ENCODE data around the gene CA12. TPM values are rescaled to one million over a fixed set of nuclear protein-coding genes. Genes with fewer than 3 reads are reported as not detected.
A peak's percentile ranks its signal among the peaks of the same experiment; 100 is the strongest.

Gene CA12
- total RNA-seq, 4 donors from 2014 or later, result 126 to 156 (median 143) TPM

DNA sequence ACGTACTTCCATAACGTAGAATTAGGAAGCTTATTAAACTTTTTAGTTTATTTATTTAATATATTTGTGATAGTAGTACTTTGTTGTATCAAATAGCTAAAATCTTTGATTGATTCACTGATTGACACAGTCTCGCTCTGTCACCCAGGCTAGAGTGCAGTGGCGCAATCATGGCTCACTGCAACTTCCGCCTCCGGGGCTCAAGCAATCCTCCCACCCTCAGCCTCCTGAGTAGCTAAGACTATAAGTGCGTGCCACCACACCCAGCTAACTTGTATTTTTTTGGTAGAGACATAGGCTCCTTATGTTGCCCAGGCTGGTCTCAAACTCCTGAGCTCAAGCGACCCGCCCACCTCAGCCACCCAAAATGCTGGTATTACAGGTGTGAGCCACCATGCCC, 98.5 kb downstream of the CA12 start:
- H3K4me1 ChIP-seq, result peaks cover 0 to 22% (median 3%) of the 10 kb centered on the region in 3 donors
- 81 to 87% methylated on average over 9 of the region's 9 CpGs for WGBS, 2 donors
- H3K27me3 ChIP-seq, result no peaks in the 10 kb centered on the region
- intact Hi-C loops (cut with DNase I), result no loop called here
- no peak for DNase-seq
- no peaks in the 10 kb centered on the region for H3K9me3 ChIP-seq
- no peak overlapping the region for H3K4me3 ChIP-seq
- no peak for TF ChIP-seq POLR2A (IDR thresholded peaks at IDR 0.05)
- TF ChIP-seq, protein P1, sequence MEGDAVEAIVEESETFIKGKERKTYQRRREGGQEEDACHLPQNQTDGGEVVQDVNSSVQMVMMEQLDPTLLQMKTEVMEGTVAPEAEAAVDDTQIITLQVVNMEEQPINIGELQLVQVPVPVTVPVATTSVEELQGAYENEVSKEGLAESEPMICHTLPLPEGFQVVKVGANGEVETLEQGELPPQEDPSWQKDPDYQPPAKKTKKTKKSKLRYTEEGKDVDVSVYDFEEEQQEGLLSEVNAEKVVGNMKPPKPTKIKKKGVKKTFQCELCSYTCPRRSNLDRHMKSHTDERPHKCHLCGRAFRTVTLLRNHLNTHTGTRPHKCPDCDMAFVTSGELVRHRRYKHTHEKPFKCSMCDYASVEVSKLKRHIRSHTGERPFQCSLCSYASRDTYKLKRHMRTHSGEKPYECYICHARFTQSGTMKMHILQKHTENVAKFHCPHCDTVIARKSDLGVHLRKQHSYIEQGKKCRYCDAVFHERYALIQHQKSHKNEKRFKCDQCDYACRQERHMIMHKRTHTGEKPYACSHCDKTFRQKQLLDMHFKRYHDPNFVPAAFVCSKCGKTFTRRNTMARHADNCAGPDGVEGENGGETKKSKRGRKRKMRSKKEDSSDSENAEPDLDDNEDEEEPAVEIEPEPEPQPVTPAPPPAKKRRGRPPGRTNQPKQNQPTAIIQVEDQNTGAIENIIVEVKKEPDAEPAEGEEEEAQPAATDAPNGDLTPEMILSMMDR (IDR thresholded peaks at IDR 0.05), result no peak
- no peak overlapping the region for H3K27ac ChIP-seq
- H3K36me3 ChIP-seq, result peaks cover 0 to 32% (median 4%) of the 10 kb centered on the region in 3 donors

DNA sequence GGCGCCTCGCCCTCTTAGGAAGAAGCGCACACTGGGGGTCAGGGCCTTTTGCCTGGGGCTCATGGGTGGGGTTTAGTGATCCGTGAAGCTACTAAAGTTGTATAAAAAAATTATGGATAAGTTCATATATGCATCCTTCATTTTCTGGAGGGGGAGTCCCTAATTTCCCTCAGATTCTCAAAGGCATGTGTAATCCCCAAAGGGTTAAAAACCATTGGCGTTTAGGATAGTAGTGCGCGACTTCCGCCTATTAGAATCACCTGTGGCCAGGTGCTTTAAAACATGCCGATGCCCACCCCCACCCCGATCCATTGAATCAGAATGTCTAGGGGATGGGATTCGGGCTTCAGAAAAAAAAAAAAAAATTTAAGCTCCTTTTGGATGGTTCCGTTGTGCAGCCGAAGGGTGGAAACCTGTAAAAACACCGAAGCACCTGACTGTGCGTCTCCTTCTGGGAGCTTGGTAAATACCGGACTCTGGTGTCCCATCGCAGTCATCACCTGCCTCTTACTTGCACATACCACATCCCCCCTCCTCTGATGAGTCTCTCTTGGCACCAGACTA, 103.7 kb downstream of the CA12 start:
- H3K9me3 ChIP-seq, result no peaks in the 10 kb centered on the region
- H3K27me3 ChIP-seq, result no peaks in the 10 kb centered on the region
- 6 to 7% methylated on average over 16 to 17 of the region's 17 CpGs for WGBS, 2 donors
- H3K4me3 ChIP-seq, result peak overlapping the region; percentile 60 to 95 (median 83)
- H3K4me1 ChIP-seq, result peaks cover 5 to 33% (median 5%) of the 10 kb centered on the region in 3 donors
- intact Hi-C loops (cut with DNase I), result loop anchor here (10.0 kb wide), 1 partner anchor 113 kb away; no protein-coding TSS in a partner anchor
- H3K36me3 ChIP-seq, result peaks cover 0 to 8% (median 0%) of the 10 kb centered on the region in 3 donors
- no peak for TF ChIP-seq POLR2A (IDR thresholded peaks at IDR 0.05)
- TF ChIP-seq, protein P1 (IDR thresholded peaks at IDR 0.05), result no peak
- DNase-seq, result no peak
- H3K27ac ChIP-seq, result peak overlapping the region; percentile 80 to 94 (median 90)

DNA sequence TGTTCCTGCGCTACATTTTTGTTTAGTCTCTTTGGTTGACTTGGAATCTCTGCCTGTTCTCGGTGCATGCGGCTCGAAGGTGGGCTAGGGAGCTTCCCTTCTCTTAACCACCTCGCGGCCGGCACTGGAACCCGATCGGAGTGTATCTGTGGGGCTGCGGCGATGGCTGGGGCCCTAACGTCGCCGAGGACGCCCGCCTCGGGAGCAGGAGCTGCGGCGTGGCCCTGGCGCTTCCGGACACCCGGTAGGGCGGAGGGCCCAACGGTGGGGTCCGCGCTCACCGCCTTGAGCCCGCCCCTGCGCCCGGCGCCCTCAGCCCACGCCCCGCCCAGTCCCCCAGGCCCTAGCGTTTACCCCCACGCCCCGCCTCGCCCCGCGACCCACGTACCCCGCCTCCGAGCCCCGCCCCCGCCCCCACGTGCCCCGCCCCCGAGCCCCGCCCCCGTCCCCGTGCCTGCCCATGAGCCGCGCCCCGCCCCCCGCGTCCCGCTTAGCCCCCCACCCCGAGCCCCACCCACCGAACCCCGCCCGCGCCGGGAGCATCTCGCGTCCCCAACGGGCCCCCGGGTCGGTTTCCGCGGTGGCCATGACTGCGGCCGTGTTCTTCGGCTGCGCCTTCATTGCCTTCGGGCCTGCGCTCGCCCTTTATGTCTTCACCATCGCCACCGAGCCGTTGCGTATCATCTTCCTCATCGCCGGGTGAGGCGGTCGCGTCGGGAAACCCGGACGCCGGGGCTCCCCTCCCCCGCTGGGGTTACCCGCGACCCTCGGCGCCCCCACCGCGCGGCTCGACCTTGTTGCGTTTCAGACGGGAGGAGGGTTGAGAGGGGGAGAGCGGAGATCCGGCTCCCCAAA, 104.4 kb downstream of the CA12 start, which contains the start of gene APH1B:
Gene APH1B, plus strand, starts transcription at position 568 of the 855 bp plus-strand sequence. Its CDS starts 19 bp downstream, at position 587.
- intact Hi-C loops (cut with DNase I), result loop anchor here (10.0 kb wide), 1 partner anchor 112 kb away; no protein-coding TSS in a partner anchor
- TF ChIP-seq POLR2A (IDR thresholded peaks at IDR 0.05), result peak in 2 of 4 donors; percentile 51 to 53
- TF ChIP-seq, protein P1 (IDR thresholded peaks at IDR 0.05), result peak in 2 of 6 experiments; percentile 11 to 13
- peak; percentile 43 for DNase-seq
- Histone ChIP-seq H3K9me3 (no peaks in the 10 kb centered on the region), H3K4me1 (peaks cover 5 to 29% (median 5%) of the 10 kb centered on the region in 3 donors), H3K27ac (peak within 1 kb of the TSS; percentile 80 to 94 (median 90)), H3K36me3 (peaks cover 0 to 8% (median 0%) of the 10 kb centered on the region in 3 donors), H3K4me3 (peak within 1 kb of the TSS; percentile 60 to 95 (median 83)), H3K27me3 (no peaks in the 10 kb centered on the region)
- WGBS, 2 donors, result 0 to 1% methylated on average over 7 to 12 of the region's 102 CpGs

DNA sequence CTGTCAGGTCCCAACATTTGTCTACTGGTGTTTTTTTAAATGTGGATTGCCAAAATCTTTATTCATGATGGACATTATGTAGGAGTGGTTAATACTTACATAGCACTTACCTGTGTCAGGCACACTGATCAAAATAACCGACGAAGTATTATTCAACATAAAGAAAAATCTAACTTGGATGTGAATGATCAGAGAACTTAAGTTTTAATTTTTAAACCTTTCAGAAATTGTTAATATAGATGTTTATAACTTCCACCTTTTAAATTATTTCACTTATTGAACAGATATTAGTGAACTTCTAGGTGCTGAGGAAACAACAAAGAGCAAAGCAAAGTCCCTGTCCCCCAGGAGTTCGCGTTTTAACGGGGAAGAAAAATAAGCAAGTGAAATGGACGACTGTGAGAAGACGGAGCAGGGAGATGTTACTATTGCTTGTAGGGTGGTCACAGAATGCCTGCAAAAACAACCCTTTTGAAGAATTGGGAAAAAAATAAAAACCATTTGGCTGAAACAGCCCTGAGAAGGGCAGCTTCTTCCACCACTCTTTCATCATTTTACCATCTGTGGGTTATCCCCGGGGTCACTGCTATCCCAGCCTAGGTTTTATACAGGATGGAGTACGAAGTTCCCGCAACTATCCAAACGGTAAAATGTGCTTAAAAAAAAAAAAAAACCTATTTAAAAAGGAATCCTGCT, 105.2 kb downstream of the CA12 start:
- peak overlapping the region; percentile 60 to 95 (median 83) for H3K4me3 ChIP-seq
- no peaks in the 10 kb centered on the region for H3K9me3 ChIP-seq
- TF ChIP-seq POLR2A (IDR thresholded peaks at IDR 0.05), result no peak
- H3K4me1 ChIP-seq, result peaks cover 5 to 22% (median 5%) of the 10 kb centered on the region in 3 donors
- intact Hi-C loops (cut with DNase I), result loop anchor here (10.0 kb wide), 1 partner anchor 112 kb away; no protein-coding TSS in a partner anchor
- WGBS, 2 donors, result 10 to 20% methylated on average over 11 of the region's 11 CpGs
- DNase-seq, result no peak
- H3K27me3 ChIP-seq, result no peaks in the 10 kb centered on the region
- peak overlapping the region; percentile 80 to 94 (median 90) for H3K27ac ChIP-seq
- H3K36me3 ChIP-seq, result peaks cover 0 to 8% (median 0%) of the 10 kb centered on the region in 3 donors

DNA sequence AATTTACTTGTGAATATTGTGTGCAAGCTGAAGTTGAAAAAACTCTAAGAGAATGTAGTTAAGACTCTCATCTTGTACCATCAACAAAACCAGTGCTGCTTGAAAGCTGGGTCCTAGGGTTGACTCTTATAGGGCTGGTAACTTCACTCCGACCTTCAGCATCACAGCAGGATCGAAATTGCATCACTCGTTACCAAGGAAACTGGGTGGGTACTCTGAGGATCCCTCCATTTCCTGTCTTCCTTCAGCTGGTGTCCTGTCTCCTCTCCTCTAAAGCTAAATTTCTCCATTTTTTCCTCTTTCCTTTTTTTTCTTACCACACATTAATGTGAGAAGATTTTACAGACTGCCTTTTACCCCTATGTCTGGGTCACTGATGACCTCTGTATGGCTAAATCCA, 107.2 kb downstream of the CA12 start:
- no peak for DNase-seq
- WGBS, 2 donors, result 81 to 93% methylated on average over 3 of the region's 3 CpGs
- peaks cover 5 to 20% (median 5%) of the 10 kb centered on the region in 3 donors for H3K4me1 ChIP-seq
- intact Hi-C loops (cut with DNase I), result loop anchor here (10.0 kb wide), 1 partner anchor 110 kb away; no protein-coding TSS in a partner anchor
- no peak overlapping the region for H3K27ac ChIP-seq
- no peaks in the 10 kb centered on the region for H3K36me3 ChIP-seq
- no peaks in the 10 kb centered on the region for H3K27me3 ChIP-seq
- H3K4me3 ChIP-seq, result no peak overlapping the region
- no peaks in the 10 kb centered on the region for H3K9me3 ChIP-seq
- no peak for TF ChIP-seq POLR2A (IDR thresholded peaks at IDR 0.05)
- TF ChIP-seq, protein P1 (IDR thresholded peaks at IDR 0.05), result no peak

Measured in esophagus squamous epithelium (tissue), 5 donors.